Jurkat, Clone E6-1 (cell line): ENCODE data around the gene FLVCR1. TPM values are rescaled to one million over a fixed set of nuclear protein-coding genes. Genes with fewer than 3 reads are reported as not detected.
"Not testable (repeated sequence)": the region's sequence is repeated elsewhere in the genome, so short reads cannot be mapped to it uniquely, and the experiment has no call there.

Experiments used
- DNase-seq: peaks from one replicate; pipeline ENCODE4 v3.0.0-alpha.2; 2011; ENCODE audit warnings: low read depth, low spot score
- H3K4me3 ChIP-seq: 2 replicates; pipeline ENCODE4 v1.5.1; 2011; ENCODE audit warnings: mild to moderate bottlenecking, low read length, control low read depth, moderate library complexity
- polyA plus RNA-seq: library from polyadenylated mRNA; unstranded; fragments of >200 nt; gene quantifications from one replicate; pipeline ENCODE4 v1.2.1, GENCODE V29; 2012; ENCODE audit warnings: missing spikeins; ENCODE audit not compliant: insufficient read length, insufficient read depth

FLVCR1 gene
- 10.0 TPM for polyA plus RNA-seq

DNA sequence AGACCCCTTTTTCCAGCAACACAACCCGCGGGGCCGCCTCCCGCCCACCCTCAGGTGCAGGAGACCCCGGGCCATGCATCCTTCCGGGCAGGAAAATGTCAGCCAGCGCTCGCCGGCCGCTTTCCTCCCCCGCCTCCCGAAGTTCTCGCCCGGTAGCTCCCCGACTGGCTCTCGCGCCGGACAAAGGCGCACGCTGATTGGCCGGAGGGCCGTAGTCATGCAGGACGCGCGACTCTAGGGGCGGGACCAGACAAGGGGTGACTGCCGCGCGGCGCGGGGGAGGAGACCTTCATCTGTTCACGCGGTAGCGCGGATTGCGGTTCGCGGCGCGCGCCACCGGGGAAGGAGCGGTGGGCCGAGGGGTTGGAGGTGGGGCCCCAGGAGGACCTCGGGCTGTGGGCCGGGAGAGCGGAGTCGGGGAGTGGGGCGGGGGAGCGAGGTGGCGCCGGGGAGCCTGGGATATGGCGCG is at the start of gene FLVCR1:
FLVCR1 (plus strand) TSS at position 284 of the 469 bp plus-strand sequence; CDS start at position 462, 178 bp downstream.
- DNase-seq = peak; percentile 91
- peak within 1 kb of the TSS; percentile 95 for H3K4me3 ChIP-seq

- no peak overlapping the region for H3K4me3 ChIP-seq
- DNase-seq = no peak
Measured at GRCh38 chr1:212814537-212815334, 43.3 kb upstream of the FLVCR1 start.

GRCh38 chr1:212816567-212817278 is 41.4 kb upstream of the FLVCR1 start:
- no peak for DNase-seq
- H3K4me3 ChIP-seq = no peak overlapping the region

DNA sequence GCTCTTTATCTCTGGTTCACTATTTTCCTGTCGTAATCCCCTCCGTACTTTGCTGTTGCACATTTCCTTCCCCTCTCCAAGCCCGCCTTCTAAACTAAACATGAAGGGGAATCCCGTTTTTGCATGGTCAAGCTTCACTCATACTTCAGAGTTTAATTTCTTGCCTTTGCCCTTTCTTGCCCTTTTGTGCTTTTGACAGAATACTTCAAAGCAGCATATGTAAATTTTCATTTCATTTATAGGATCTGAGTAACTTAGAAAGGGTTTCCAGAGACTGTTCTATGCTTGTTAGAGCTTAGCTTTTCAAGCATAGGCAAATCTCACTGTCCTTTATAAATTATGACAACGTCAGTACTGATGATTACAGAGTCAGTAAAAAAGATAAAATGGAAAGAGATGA is 38.3 kb upstream of the FLVCR1 start:
- DNase-seq = no peak
- no peak overlapping the region for H3K4me3 ChIP-seq

DNA sequence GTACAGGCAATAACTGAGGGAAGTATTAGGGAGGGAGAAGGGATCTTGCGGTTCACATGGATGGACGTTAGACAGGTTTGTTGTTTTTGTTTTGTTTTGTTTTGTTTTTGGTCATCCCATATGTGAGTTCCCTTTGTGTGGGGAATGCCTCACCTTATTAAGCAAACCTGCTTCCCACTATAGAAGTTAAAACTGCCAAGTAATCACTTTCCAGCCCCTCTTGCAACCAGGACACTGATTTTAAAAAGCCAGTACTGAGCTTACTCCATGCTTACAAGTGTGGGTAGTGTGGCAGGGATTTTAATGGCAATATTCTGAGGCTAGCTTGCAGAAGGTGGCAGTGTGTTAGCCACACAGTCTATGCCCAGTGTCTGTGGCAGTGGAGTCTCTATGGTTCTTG is 37.1 kb upstream of the FLVCR1 start:
- DNase-seq = no peak
- no peak overlapping the region for H3K4me3 ChIP-seq

GRCh38 chr1:212822956-212823355 is 35.1 kb upstream of the FLVCR1 start:
- no peak overlapping the region for H3K4me3 ChIP-seq
- no peak for DNase-seq

DNA sequence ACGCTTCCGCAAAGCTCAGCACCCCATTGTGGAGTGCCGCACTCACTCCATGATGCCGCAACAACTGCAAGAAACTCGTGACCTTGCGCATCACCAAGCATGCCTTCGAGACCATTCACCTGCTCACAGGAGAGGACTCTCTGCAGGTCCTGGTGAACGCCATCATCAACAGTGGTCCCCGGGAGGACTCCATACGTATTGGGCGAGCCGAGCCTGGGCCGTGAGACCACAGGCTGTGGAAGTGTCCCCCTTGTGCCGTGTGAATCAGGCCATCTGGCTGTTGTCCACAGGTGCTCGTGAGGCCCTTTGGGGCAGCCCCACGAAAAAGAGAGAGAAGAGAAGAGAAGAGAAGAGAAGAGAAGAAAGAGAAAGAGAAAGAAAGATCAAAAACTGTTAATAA is 33.9 kb upstream of the FLVCR1 start:
- no peak for DNase-seq
- H3K4me3 ChIP-seq = no peak overlapping the region

DNA sequence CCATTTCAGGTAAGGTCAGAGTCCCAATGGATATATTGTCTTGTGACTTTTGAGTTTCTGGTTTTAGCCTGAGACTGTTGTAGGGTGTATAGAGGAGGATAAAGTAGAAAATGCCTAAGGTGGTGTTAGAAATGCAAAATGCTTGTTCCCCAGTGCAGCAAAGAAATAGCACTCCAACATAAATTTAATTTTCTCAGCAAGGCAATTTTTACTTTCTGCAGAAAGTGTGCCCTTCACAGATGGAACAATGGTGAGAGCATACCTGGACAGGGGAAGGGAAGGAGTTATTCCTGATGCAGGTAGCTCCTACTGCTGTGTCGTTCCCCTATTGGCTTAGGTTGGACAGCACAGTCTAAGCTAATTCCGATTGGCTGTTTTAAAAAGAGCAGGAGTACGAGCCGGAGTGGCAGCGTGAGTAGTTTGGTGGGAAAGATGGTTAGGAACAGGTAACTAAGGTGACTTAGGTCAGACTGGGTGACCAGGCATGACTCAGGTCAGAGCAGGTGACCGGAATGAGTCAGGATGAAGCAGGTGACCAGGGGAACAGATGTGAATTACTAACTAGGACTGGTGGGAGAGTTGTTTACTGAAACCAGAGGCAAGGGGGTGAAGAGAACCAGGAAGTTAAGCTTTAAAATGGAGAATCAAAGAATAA is 32.1 kb upstream of the FLVCR1 start:
- no peak for DNase-seq
- H3K4me3 ChIP-seq = no peak overlapping the region

DNA sequence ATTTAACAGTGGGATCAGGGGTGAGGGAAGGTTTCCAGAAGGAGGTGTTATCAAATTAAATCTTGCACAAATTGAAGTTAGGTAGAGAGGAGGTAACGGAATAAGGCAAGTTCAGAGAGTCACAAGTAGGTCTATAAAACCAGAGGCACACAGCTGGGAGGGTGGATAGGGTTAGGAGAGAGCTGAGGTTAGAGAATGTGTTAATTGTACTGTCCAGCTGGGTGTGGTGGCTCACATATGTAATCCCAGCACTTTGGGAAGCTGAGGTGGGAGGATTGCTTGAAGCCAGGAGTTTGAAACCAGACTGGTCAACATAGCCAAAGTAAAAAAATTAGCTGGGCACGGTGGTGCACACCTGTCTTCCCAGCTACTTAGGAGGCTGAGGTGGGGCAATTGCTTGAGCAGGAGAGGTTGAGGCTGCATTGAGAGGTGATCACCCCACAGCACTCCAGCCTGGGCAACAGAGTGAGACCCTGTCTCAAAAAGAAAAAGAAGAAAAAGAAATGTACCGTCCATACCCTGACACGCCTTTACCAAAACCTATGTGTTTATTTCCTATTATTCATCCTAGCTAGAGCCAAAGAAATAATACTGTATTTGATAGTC is 30.8 kb upstream of the FLVCR1 start:
- no peak for DNase-seq
- H3K4me3 ChIP-seq = no peak overlapping the region

GRCh38 chr1:212827831-212828278 is 30.2 kb upstream of the FLVCR1 start:
- H3K4me3 ChIP-seq = no peak overlapping the region
- DNase-seq = no peak

- no peak for DNase-seq
- no peak overlapping the region for H3K4me3 ChIP-seq
Measured at GRCh38 chr1:212828395-212828794, 29.7 kb upstream of the FLVCR1 start.

GRCh38 chr1:212833211-212834207 is 24.6 kb upstream of the FLVCR1 start:
- not testable (repeated sequence) for DNase-seq

DNA sequence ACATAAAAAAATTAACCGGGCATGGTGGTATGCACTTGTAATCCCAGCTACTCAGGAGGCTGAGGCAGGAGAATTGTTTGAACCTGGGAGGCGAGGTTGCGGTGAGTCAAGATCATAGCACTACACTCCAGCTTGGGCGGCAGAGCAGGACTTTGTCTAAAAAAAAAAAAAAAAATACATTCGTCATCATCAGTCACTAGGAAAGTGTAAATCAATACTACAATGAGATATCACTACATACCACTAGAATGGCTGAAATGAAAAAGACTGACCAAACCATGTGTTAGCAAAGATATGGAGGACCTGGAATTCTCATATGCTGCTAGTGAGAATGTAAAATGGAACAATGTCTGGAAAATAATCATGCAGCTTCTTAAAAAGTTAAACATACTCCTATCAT is 19.9 kb upstream of the FLVCR1 start:
- no peak overlapping the region for H3K4me3 ChIP-seq
- DNase-seq = no peak

More at GRCh38 chr1:212833211-212834207, 24.6 kb upstream of the FLVCR1 start:
- not testable (repeated sequence) for H3K4me3 ChIP-seq

DNA sequence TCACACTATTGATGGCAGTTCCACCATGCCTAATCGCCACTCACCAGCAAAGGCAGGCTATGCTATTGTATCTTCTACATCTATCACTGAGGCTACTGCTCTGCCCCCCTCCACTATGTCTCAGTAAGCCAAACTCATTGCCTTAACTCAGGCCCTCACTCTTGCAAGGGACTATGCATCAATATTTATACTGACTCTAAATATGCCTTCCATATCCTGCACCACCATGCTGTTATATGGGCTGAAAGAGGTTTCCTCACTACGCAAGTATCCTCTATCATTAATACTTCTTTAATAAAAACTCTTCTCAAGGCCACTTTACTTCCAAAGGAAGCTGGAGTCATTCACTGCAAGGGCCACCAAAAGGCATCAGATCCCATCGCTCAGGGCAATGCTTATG is 13.6 kb upstream of the FLVCR1 start:
- DNase-seq, H3K4me3 ChIP-seq: not testable (repeated sequence)

GRCh38 chr1:212847549-212847948 is 10.5 kb upstream of the FLVCR1 start, which contains the start of gene SPATA45:
SPATA45 (minus strand) TSS chr1:212847649; CDS start chr1:212836149, 11,500 bp downstream.
- no peak within 1 kb of the TSS for H3K4me3 ChIP-seq

DNA sequence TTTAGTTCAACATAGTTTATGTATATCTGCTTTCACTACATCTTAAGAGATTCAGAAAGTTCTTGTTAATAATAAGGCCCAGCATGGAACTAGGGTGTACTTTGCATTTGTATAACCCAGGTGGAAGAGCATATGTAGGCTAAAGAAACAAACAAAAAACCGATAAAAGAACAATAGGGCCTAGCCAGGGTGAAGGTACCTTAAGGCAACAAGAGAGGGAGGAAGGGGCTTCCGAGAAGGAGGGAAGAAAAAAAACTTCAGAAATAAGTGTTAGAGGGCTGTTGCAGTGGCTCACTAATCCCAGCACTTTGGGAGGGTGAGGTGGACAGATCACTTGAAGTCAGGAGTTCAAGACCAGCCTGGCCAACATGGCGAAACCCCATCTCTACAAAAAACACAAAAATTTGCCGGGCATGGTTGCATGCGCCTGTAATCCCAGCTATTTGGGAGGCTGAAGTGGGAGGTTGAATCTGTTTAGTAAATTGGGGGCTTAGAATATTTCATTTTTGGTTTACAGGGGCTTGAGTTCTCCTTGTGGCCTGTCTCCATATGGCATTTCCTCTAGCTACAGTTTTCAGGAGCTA is 5.9 kb upstream of the FLVCR1 start:
- H3K4me3 ChIP-seq = no peak overlapping the region
- no peak for DNase-seq

More at GRCh38 chr1:212847549-212847948, 10.5 kb upstream of the FLVCR1 start, which contains the start of gene SPATA45:
- no peak for DNase-seq

GRCh38 chr1:212853658-212854057 is 4.4 kb upstream of the FLVCR1 start:
- DNase-seq = no peak

GRCh38 chr1:212856755-212857154 is 1.3 kb upstream of the FLVCR1 start:
- peak overlapping the region; percentile 95 for H3K4me3 ChIP-seq
- DNase-seq = no peak

More at GRCh38 chr1:212853658-212854057, 4.4 kb upstream of the FLVCR1 start:
- H3K4me3 ChIP-seq = no peak overlapping the region
